SK-N-MC (cell line): ENCODE measurements around the gene SERPINH1.

Experiments used
- DNase-seq: peaks from one replicate; pipeline ENCODE4 v3.0.0-alpha.2; 2011; ENCODE audit warnings: low read depth, low spot score
- H3K27ac ChIP-seq: fragments of 200-600 bp; sonication (generic); 2 replicates; pipeline ENCODE4 v1.5.1; 2016; ENCODE audit warnings: mixed run types
- H3K36me3 ChIP-seq: fragments of 200-600 bp; sonication (generic); 2 replicates; pipeline ENCODE4 v1.6.1; 2017; ENCODE audit warnings: antibody characterized with exemption, low read length, mixed read lengths; ENCODE audit not compliant: insufficient read depth
- H3K4me3 ChIP-seq: fragments of 200-600 bp; sonication (generic); 2 replicates; pipeline ENCODE4 v1.5.1; 2016
- H3K9ac ChIP-seq: fragments of 200-600 bp; sonication (generic); 2 replicates; pipeline ENCODE4 v1.8.0; 2017; ENCODE audit warnings: mixed run types, mixed read lengths; ENCODE audit not compliant: insufficient read length
- H3K9me3 ChIP-seq: fragments of 200-600 bp; sonication (generic); 2 replicates; pipeline ENCODE4 v1.6.1; 2017; ENCODE audit warnings: low read depth, mild to moderate bottlenecking, antibody characterized with exemption, low read length, moderate library complexity, mixed read lengths
- EZH2 ChIP-seq: fragments of 200-600 bp; sonication (generic); IDR thresholded peaks from one replicate; pipeline ENCODE4 v1.6.1; 2017; ENCODE audit warnings: antibody characterized with exemption
- FOXP2 ChIP-seq: optimal IDR thresholded peaks from 2 replicates; pipeline ENCODE3; 2011; ENCODE audit warnings: mild to moderate bottlenecking, moderate library complexity; ENCODE audit not compliant: insufficient read depth; ENCODE audit errors: extremely low read length, control extremely low read depth
- POLR2AphosphoS5 ChIP-seq: IDR thresholded peaks from 2 replicates; pipeline ENCODE4 v1.6.1; 2012; ENCODE audit warnings: mild to moderate bottlenecking, low read depth, low read length, borderline replicate concordance

SERPINH1 gene

GRCh38 chr11:75565916-75566762 lies 4.1 kb downstream of the SERPINH1 start:
- TF ChIP-seq FOXP2 (no peak), POLR2AphosphoS5 (no peak; the same call in 1 of the 2 replicates), EZH2 (no peak)
- Histone ChIP-seq H3K9me3 (no peaks in the 10 kb centered on the region), H3K36me3 (peaks cover 72% of the 10 kb centered on the region), H3K27ac (no peak overlapping the region), H3K9ac (no peak overlapping the region), H3K4me3 (no peak overlapping the region)
- no peak for DNase-seq

- Histone ChIP-seq H3K9me3 (no peaks in the 10 kb centered on the region), H3K4me3 (no peak overlapping the region), H3K9ac (no peak overlapping the region), H3K36me3 (peaks cover 79% of the 10 kb centered on the region), H3K27ac (no peak overlapping the region)
- DNase-seq: no peak
- TF ChIP-seq POLR2AphosphoS5 (no peak), EZH2 (no peak), FOXP2 (no peak)
These were observed 4.8 kb downstream of the SERPINH1 start for GRCh38 chr11:75566763-75567279.

- H3K9ac ChIP-seq: no peak overlapping the region
- no peak overlapping the region for H3K27ac ChIP-seq
- peaks cover 91% of the 10 kb centered on the region for H3K36me3 ChIP-seq
- H3K4me3 ChIP-seq: no peak overlapping the region
- no peak for DNase-seq
- no peak for TF ChIP-seq FOXP2
- TF ChIP-seq EZH2: no peak
- TF ChIP-seq POLR2AphosphoS5: no peak
- H3K9me3 ChIP-seq: no peaks in the 10 kb centered on the region
These were observed 5.9 kb downstream of the SERPINH1 start for GRCh38 chr11:75567971-75568370.

- Histone ChIP-seq H3K9me3 (no peaks in the 10 kb centered on the region), H3K9ac (no peak overlapping the region), H3K36me3 (peaks cover 94% of the 10 kb centered on the region), H3K4me3 (no peak overlapping the region), H3K27ac (no peak overlapping the region)
- no peak for DNase-seq
- TF ChIP-seq EZH2 (no peak), FOXP2 (no peak), POLR2AphosphoS5 (no peak)
These were observed 6.7 kb downstream of the SERPINH1 start for GRCh38 chr11:75568616-75569219.

- H3K27ac ChIP-seq: no peak overlapping the region
- H3K36me3 ChIP-seq: peaks cover 79% of the 10 kb centered on the region
- no peak for DNase-seq
- TF ChIP-seq FOXP2: no peak
- TF ChIP-seq EZH2: no peak
- no peak; the same call in 1 of the 2 replicates for TF ChIP-seq POLR2AphosphoS5
- H3K4me3 ChIP-seq: no peak overlapping the region
- H3K9ac ChIP-seq: no peak overlapping the region
- no peaks in the 10 kb centered on the region for H3K9me3 ChIP-seq
These were observed 8.6 kb downstream of the SERPINH1 start for GRCh38 chr11:75570559-75571139.

GRCh38 chr11:75571625-75572024 lies 9.6 kb downstream of the SERPINH1 start:
- H3K36me3 ChIP-seq: peaks cover 69% of the 10 kb centered on the region
- TF ChIP-seq EZH2: no peak
- no peak for TF ChIP-seq FOXP2
- TF ChIP-seq POLR2AphosphoS5: no peak

GRCh38 chr11:75572744-75573143 lies 10.7 kb downstream of the SERPINH1 start:
- no peak overlapping the region for H3K27ac ChIP-seq
- no peak overlapping the region for H3K4me3 ChIP-seq
- H3K9me3 ChIP-seq: no peaks in the 10 kb centered on the region
- DNase-seq: no peak
- no peak overlapping the region for H3K9ac ChIP-seq
- TF ChIP-seq POLR2AphosphoS5 (no peak), FOXP2 (no peak), EZH2 (no peak)
- peaks cover 58% of the 10 kb centered on the region for H3K36me3 ChIP-seq

More at GRCh38 chr11:75571625-75572024, 9.6 kb downstream of the SERPINH1 start:
- no peak for DNase-seq
- H3K27ac ChIP-seq: no peak overlapping the region
- no peaks in the 10 kb centered on the region for H3K9me3 ChIP-seq
- no peak overlapping the region for H3K4me3 ChIP-seq
- no peak overlapping the region for H3K9ac ChIP-seq

GRCh38 chr11:75574698-75575602 lies 12.9 kb downstream of the SERPINH1 start:
- H3K36me3 ChIP-seq: peaks cover 37% of the 10 kb centered on the region
- no peak overlapping the region for H3K9ac ChIP-seq
- H3K27ac ChIP-seq: no peak overlapping the region
- no peak overlapping the region for H3K4me3 ChIP-seq
- DNase-seq: no peak
- H3K9me3 ChIP-seq: no peaks in the 10 kb centered on the region
- TF ChIP-seq EZH2: no peak
- no peak for TF ChIP-seq FOXP2
- no peak for TF ChIP-seq POLR2AphosphoS5
